H1 (cell line): ENCODE data around the gene FAM174B. TPM values are rescaled to one million over a fixed set of nuclear protein-coding genes. Genes with fewer than 3 reads are reported as not detected.

ENCODE experiments used
- CTCF ChIA-PET: fragments of 300-600 bp; sonication (Branson Sonifier 250); formaldehyde crosslinking; loops from one replicate; lab custom pipeline; 2021; ENCODE audit not compliant: partially characterized antibody; lab: Charles Lee
- POLR2A ChIA-PET: fragments of 300-600 bp; sonication (Branson Sonifier 250); formaldehyde crosslinking; loops from one replicate; lab custom pipeline; 2021; ENCODE audit warnings: inconsistent platforms; ENCODE audit not compliant: partially characterized antibody; lab: Charles Lee
- DNase-seq, 2 experiments: peaks; one replicate each; pipeline versions ENCODE4 v3.0.0 to v3.0.0-alpha.2; 2010 to 2022; ENCODE audit warnings: low spot score in 2 of 2, low read depth in 1 of 2, mixed read lengths in 1 of 2
- FAIRE-seq: peaks from 2 replicates; lab custom pipeline; 2011; peaks lifted over from hg19 to GRCh38; lab: Jason Lieb, UNC
- H2AFZ ChIP-seq: 2 replicates; pipeline ENCODE4 v1.8.1; 2012; ENCODE audit warnings: low read length, inconsistent platforms
- H2AK5ac ChIP-seq: 2 replicates; pipeline ENCODE4 v1.6.1; 2013; ENCODE audit warnings: low read depth, low read length
- H2BK120ac ChIP-seq: replicated peaks from 2 replicates; pipeline ENCODE3; 2013; ENCODE audit warnings: low read depth, low read length, inconsistent platforms
- H2BK12ac ChIP-seq: 2 replicates; pipeline ENCODE4 v1.6.1; 2013; ENCODE audit warnings: low read depth, low read length
- H2BK15ac ChIP-seq: 2 replicates; pipeline ENCODE4 v1.6.1; 2013; ENCODE audit warnings: low read length
- H2BK20ac ChIP-seq: 2 replicates; pipeline ENCODE4 v1.6.1; 2013; ENCODE audit warnings: low read length
- H2BK5ac ChIP-seq: 2 replicates; pipeline ENCODE4 v1.6.1; 2013; ENCODE audit warnings: low read depth, low read length
- H3K14ac ChIP-seq: 2 replicates; pipeline ENCODE4 v1.6.1; 2013; ENCODE audit warnings: inconsistent platforms; ENCODE audit not compliant: insufficient read length
- H3K18ac ChIP-seq: 2 replicates; pipeline ENCODE4 v1.6.1; 2013; ENCODE audit warnings: low read length; ENCODE audit errors: extremely low read depth
- H3K23ac ChIP-seq: 2 replicates; pipeline ENCODE4 v1.6.1; 2013; ENCODE audit warnings: inconsistent platforms; ENCODE audit not compliant: insufficient read length
- H3K23me2 ChIP-seq: 2 replicates; pipeline ENCODE4 v1.6.1; 2013; ENCODE audit warnings: low read depth, low read length
- H3K27ac ChIP-seq: 2 replicates; pipeline ENCODE4 v1.6.1; 2011; ENCODE audit warnings: low read depth, low read length, inconsistent platforms
- H3K27me3 ChIP-seq, 4 experiments: replicated peaks in 1 of 4; 1 replicate in 1 of 4; 2 replicates in 3 of 4; pipeline versions ENCODE4 v1.6.1 to v1.8.1; 2011 to 2013; ENCODE audit warnings: low read length in 3 of 4, mild to moderate bottlenecking in 3 of 4, inconsistent platforms in 2 of 4, mixed read lengths in 2 of 4, moderate library complexity in 1 of 4; ENCODE audit not compliant: control insufficient read depth in 3 of 4, insufficient read depth in 3 of 4; ENCODE audit errors: extremely low read depth in 1 of 4
- H3K36me3 ChIP-seq, 4 experiments: 2 replicates each; pipeline versions ENCODE4 v1.6.1 to v1.8.1; 2011 to 2013; ENCODE audit warnings: mild to moderate bottlenecking in 4 of 4, low read length in 3 of 4, moderate library complexity in 2 of 4, control low read depth in 1 of 4, inconsistent platforms in 1 of 4; ENCODE audit not compliant: insufficient read depth in 4 of 4, control insufficient read depth in 2 of 4
- H3K4ac ChIP-seq: replicated peaks from 2 replicates; pipeline ENCODE3; 2013; ENCODE audit warnings: low read length, low read depth, mixed read lengths, inconsistent platforms; ENCODE audit not compliant: insufficient read length
- H3K4me1 ChIP-seq, 4 experiments: replicated peaks in 1 of 4; 1 replicate in 1 of 4; 2 replicates in 3 of 4; pipeline versions ENCODE4 v1.6.1 to v1.8.1; 2011 to 2013; ENCODE audit warnings: low read length in 3 of 4, inconsistent platforms in 2 of 4, mixed read lengths in 1 of 4; ENCODE audit not compliant: insufficient read depth in 4 of 4, control insufficient read depth in 3 of 4
- H3K4me2 ChIP-seq, 2 experiments: 2 replicates each; pipeline versions ENCODE4 v1.6.1 to v1.8.1; 2011 to 2013; ENCODE audit warnings: low read depth in 2 of 2, low read length in 2 of 2, control low read depth in 1 of 2, inconsistent platforms in 1 of 2, mild to moderate bottlenecking in 1 of 2; ENCODE audit not compliant: insufficient read depth in 1 of 2
- H3K4me3 ChIP-seq, 4 experiments: fragments of 200-600, 300-600 bp in 1 of 4; sonication (generic), shearing (Covaris generic), sonication (Bioruptor Twin) in 1 of 4; 2 replicates each; pipeline versions ENCODE4 v1.5.1 to v1.8.1; 2011 to 2016; ENCODE audit warnings: low read length in 4 of 4, low read depth in 3 of 4, control low read depth in 2 of 4, inconsistent platforms in 2 of 4, mild to moderate bottlenecking in 2 of 4, mixed read lengths in 1 of 4, moderate library complexity in 1 of 4; ENCODE audit not compliant: insufficient read depth in 2 of 4; ENCODE audit errors: extremely low read depth in 1 of 4
- H3K56ac ChIP-seq: replicated peaks from 2 replicates; pipeline ENCODE3; 2013; ENCODE audit warnings: low read depth, mild to moderate bottlenecking, mixed read lengths, low read length, inconsistent platforms; ENCODE audit not compliant: insufficient read length
- H3K79me1 ChIP-seq: 2 replicates; pipeline ENCODE4 v1.6.1; 2013; ENCODE audit warnings: low read depth, low read length, control low read depth
- H3K79me2 ChIP-seq, 2 experiments: 2 replicates each; pipeline versions ENCODE4 v1.6.1 to v1.8.1; 2012 to 2013; ENCODE audit warnings: low read length in 2 of 2, mild to moderate bottlenecking in 2 of 2, inconsistent platforms in 1 of 2; ENCODE audit not compliant: insufficient read depth in 2 of 2, control insufficient read depth in 1 of 2
- H3K9ac ChIP-seq, 4 experiments: replicated peaks in 1 of 4; 1 replicate in 1 of 4; 2 replicates in 3 of 4; pipeline versions ENCODE4 v1.6.1 to v1.8.1; 2011 to 2013; ENCODE audit warnings: low read depth in 3 of 4, low read length in 3 of 4, control low read depth in 2 of 4, mild to moderate bottlenecking in 2 of 4, moderate library complexity in 2 of 4, inconsistent platforms in 1 of 4; ENCODE audit errors: extremely low read depth in 1 of 4
- H3K9me3 ChIP-seq, 2 experiments: 2 replicates each; pipeline versions ENCODE4 v1.6.1 to v1.8.1; 2012 to 2013; ENCODE audit warnings: mild to moderate bottlenecking in 2 of 2, moderate library complexity in 2 of 2, control low read depth in 1 of 2, inconsistent platforms in 1 of 2, low read depth in 1 of 2, low read length in 1 of 2, mixed read lengths in 1 of 2; ENCODE audit not compliant: insufficient read depth in 2 of 2
- H4K20me1 ChIP-seq, 2 experiments: replicated peaks in 1 of 2; 2 replicates each; pipeline versions ENCODE3 to v1.8.1; 2011 to 2013; ENCODE audit warnings: inconsistent platforms in 2 of 2, low read length in 2 of 2, mild to moderate bottlenecking in 1 of 2; ENCODE audit not compliant: insufficient read depth in 2 of 2, control insufficient read depth in 1 of 2
- H4K5ac ChIP-seq: 2 replicates; pipeline ENCODE4 v1.6.1; 2013; ENCODE audit warnings: low read length, low read depth, mixed read lengths, inconsistent platforms; ENCODE audit not compliant: insufficient read length
- H4K8ac ChIP-seq: 2 replicates; pipeline ENCODE4 v1.8.0; 2013; ENCODE audit warnings: mild to moderate bottlenecking, moderate library complexity, low read length, inconsistent platforms; ENCODE audit not compliant: insufficient read depth; ENCODE audit errors: extremely low read depth
- H4K91ac ChIP-seq: replicated peaks from 2 replicates; pipeline ENCODE3; 2013; ENCODE audit warnings: low read length, mixed read lengths, inconsistent platforms; ENCODE audit not compliant: insufficient read length
- BACH1 ChIP-seq: IDR thresholded peaks from 2 replicates; pipeline ENCODE4 v1.6.1; 2012; ENCODE audit warnings: low read length, improper control_type of control experiment
- POLR2A ChIP-seq, 2 experiments: IDR thresholded peaks; 1 replicate in 1 of 2; 2 replicates in 1 of 2; pipeline ENCODE4 v1.6.1; 2011; ENCODE audit warnings: low read depth in 2 of 2, low read length in 2 of 2, mild to moderate bottlenecking in 2 of 2; ENCODE audit errors: control extremely low read depth in 1 of 2
- SIN3A ChIP-seq, 2 experiments: IDR thresholded peaks in 1 of 2; conservative IDR thresholded peaks in 1 of 2; 2 replicates each; pipeline ENCODE4 v1.6.1; 2011 to 2012; ENCODE audit warnings: low read length in 2 of 2, improper control_type of control experiment in 1 of 2, low read depth in 1 of 2, mild to moderate bottlenecking in 1 of 2
- TEAD4 ChIP-seq: IDR thresholded peaks from 2 replicates; pipeline ENCODE4 v1.6.1; 2012; ENCODE audit warnings: low read depth, low read length, inconsistent platforms, mixed read lengths
- WGBS, 2 experiments: shearing (Covaris generic) in 1 of 2; methylation state at CpG; one replicate each; pipeline versions ENCODE4 v1.1.6 to v1.1.7; 2013 to 2015; ENCODE audit warnings: low lambda C conversion rate in 2 of 2, mixed read lengths in 2 of 2, inconsistent platforms in 1 of 2, low coverage in 1 of 2, missing lambda C conversion rate in 1 of 2; ENCODE audit not compliant: insufficient replicate concordance in 2 of 2, insufficient coverage in 1 of 2, insufficient read length in 1 of 2; ENCODE audit errors: extremely low coverage in 1 of 2, missing lambda C conversion rate in 1 of 2; 5-methylcytosine and 5-hydroxymethylcytosine counted together
- polyA plus RNA-seq, 7 experiments: library from polyadenylated mRNA; depleted of rRNA in 3 of 7; stranded (reverse) in 5 of 7; unstranded in 2 of 7; fragments of >200 nt in 5 of 7; fragments of 200-250 nt in 2 of 7; gene quantifications; 1 replicate in 5 of 7; 2 replicates in 1 of 7; 4 replicates in 1 of 7; pipeline versions ENCODE4 v1.2.1 to v1.2.3, GENCODE V29; 2011 to 2013; ENCODE audit warnings: missing spikeins in 2 of 7, mixed read lengths in 2 of 7
- total RNA-seq: library from RNA; stranded (reverse); fragmentation: NEBNext Ultra II Directional; extraction: Animal tissue kit (Norgen Biotek cat#: 25700); gene quantifications from 2 replicates; pipeline ENCODE4 v1.2.1, GENCODE V29; 2021
- TF ChIP-seq, protein P1 (sequence below): IDR thresholded peaks from 2 replicates; pipeline ENCODE4 v1.6.1; 2012; ENCODE audit warnings: inconsistent platforms
- TF ChIP-seq, protein P2 (sequence below), 3 experiments: IDR thresholded peaks; 1 replicate in 2 of 3; 2 replicates in 1 of 3; pipeline versions ENCODE4 v1.5.1 to v1.6.1; 2011; ENCODE audit warnings: low read length in 3 of 3, mild to moderate bottlenecking in 3 of 3, inconsistent platforms in 2 of 3, low read depth in 1 of 3, moderate library complexity in 1 of 3; ENCODE audit not compliant: insufficient read depth in 1 of 3; ENCODE audit errors: control extremely low read depth in 1 of 3

Gene FAM174B
- total and polyA plus RNA-seq, 2 of the 8 experiments (the other 6 are each of a cell fraction or from before 2014, with no cell fraction given) = 9.3 to 35.2 TPM

DNA sequence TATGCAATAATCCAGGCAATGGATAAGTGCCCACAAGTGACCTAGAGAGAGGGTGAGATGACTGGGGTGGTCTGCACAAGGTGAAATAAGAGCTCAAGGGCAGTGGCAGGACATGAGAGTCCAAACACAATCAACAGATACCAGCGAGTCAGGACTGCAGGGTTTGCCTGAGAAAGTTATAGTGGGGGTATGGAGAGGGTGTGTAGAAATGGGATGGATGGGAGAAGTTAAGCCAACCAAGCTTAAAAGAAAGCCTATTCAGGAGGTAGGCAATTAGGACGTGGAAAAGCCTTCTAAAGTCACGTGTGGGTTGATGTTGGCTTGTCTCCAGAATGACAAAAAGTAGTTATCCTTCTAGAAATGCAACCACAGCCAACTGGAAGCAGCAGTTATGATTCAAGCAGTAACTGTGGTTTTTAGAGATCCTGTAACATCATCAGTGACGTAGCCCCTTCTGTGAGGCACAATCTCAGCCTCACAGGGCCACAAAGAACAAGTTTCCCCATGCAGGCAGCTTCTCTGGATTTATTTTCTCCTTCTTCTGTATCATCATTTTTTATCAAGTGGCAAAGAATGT lies 56.1 kb downstream of the FAM174B start:
- no peak for FAIRE-seq
- Histone ChIP-seq H3K27me3 (no peaks in the 10 kb centered on the region; a peak in 1 of 7 replicates), H3K4me3 (no peak overlapping the region), H2BK12ac (no peak overlapping the region), H2AK5ac (no peak overlapping the region), H4K8ac (no peak overlapping the region), H4K20me1 (no peaks in the 10 kb centered on the region), H3K79me1 (no peaks in the 10 kb centered on the region), H3K27ac (no peak overlapping the region), H3K4ac (no peak overlapping the region), H2BK5ac (no peak overlapping the region), H3K14ac (no peak overlapping the region), H3K9me3 (no peaks in the 10 kb centered on the region; a peak in 1 of 4 replicates), H2AFZ (no peak overlapping the region), H2BK120ac (no peak overlapping the region), H4K91ac (no peak overlapping the region), H3K4me1 (no peaks in the 10 kb centered on the region), H3K36me3 (no peaks in the 10 kb centered on the region), H4K5ac (no peak overlapping the region), H3K79me2 (no peaks in the 10 kb centered on the region), H3K56ac (no peak overlapping the region), H2BK20ac (no peak overlapping the region), H3K23ac (no peak overlapping the region), H3K23me2 (no peaks in the 10 kb centered on the region), H2BK15ac (no peak overlapping the region; the same call in 1 of the 2 replicates), H3K18ac (no peak overlapping the region), H3K4me2 (no peak overlapping the region), H3K9ac (no peak overlapping the region)
- TF ChIP-seq TEAD4 (no peak), SIN3A (conservative IDR thresholded peaks at IDR 0.05 in 1 of 2, IDR thresholded peaks at IDR 0.05 in 1 of 2; ENCODE audit: low read depth in 1 of 2, low read length in 2 of 2) (no peak), BACH1 (no peak), POLR2A (IDR thresholded peaks at IDR 0.05; ENCODE audit: control extremely low read depth in 1 of 2, low read depth in 2 of 2, low read length in 2 of 2) (no peak)
- TF ChIP-seq, protein P1, sequence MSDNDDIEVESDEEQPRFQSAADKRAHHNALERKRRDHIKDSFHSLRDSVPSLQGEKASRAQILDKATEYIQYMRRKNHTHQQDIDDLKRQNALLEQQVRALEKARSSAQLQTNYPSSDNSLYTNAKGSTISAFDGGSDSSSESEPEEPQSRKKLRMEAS = no peak
- TF ChIP-seq, protein P2, sequence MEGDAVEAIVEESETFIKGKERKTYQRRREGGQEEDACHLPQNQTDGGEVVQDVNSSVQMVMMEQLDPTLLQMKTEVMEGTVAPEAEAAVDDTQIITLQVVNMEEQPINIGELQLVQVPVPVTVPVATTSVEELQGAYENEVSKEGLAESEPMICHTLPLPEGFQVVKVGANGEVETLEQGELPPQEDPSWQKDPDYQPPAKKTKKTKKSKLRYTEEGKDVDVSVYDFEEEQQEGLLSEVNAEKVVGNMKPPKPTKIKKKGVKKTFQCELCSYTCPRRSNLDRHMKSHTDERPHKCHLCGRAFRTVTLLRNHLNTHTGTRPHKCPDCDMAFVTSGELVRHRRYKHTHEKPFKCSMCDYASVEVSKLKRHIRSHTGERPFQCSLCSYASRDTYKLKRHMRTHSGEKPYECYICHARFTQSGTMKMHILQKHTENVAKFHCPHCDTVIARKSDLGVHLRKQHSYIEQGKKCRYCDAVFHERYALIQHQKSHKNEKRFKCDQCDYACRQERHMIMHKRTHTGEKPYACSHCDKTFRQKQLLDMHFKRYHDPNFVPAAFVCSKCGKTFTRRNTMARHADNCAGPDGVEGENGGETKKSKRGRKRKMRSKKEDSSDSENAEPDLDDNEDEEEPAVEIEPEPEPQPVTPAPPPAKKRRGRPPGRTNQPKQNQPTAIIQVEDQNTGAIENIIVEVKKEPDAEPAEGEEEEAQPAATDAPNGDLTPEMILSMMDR (IDR thresholded peaks at IDR 0.05; ENCODE audit: control extremely low read depth in 1 of 3, insufficient read depth in 1 of 3, low read depth in 1 of 3, low read length in 3 of 3) = no peak
- ChIA-PET POLR2A (interaction anchor here (0.6 kb wide), 1 partner anchor 12 kb away, joined by 3 read pairs; no protein-coding TSS in a partner anchor), CTCF (interaction anchor here (0.8 kb wide), 1 partner anchor 51 kb away, joined by 3 read pairs; no protein-coding TSS in a partner anchor)
- no peak for DNase-seq
- 87% methylated on average over 4 of the region's 4 CpGs; no CpG with 5 or more reads in 1 of the 2 experiments for WGBS, 2 experiments
